ENCODE results near the gene CGB7.

The CGB7 gene

GRCh38 chr19:49057636-49058234, at the start of gene CGB7:
Gene CGB7 (minus strand): TSS chr19:49057749. CDS start chr19:49055375, 2,374 bp downstream.
- no peak for TF ChIP-seq CTCF (IDR thresholded peaks at IDR 0.05; ENCODE audit: low read depth, low read length)

GRCh38 chr19:49106648-49107135, 49.1 kb upstream of the CGB7 start:
- no peak overlapping the region for H3K4me3 ChIP-seq (ENCODE audit: low read depth, low read length)
- peak; percentile 75 for TF ChIP-seq CTCF (IDR thresholded peaks at IDR 0.05; ENCODE audit: low read depth, low read length)

More at GRCh38 chr19:49057636-49058234, at the start of gene CGB7:
- peak within 1 kb of the TSS; percentile 69 for H3K4me3 ChIP-seq (ENCODE audit: low read depth, low read length)

GRCh38 chr19:49104229-49104864, 46.8 kb upstream of the CGB7 start:
- H3K4me3 ChIP-seq (ENCODE audit: low read depth, low read length) = no peak overlapping the region
- TF ChIP-seq CTCF (IDR thresholded peaks at IDR 0.05; ENCODE audit: low read depth, low read length) = no peak

- no peak for TF ChIP-seq CTCF (IDR thresholded peaks at IDR 0.05; ENCODE audit: low read depth, low read length)
- no peak overlapping the region for H3K4me3 ChIP-seq (ENCODE audit: low read depth, low read length)
Measured at GRCh38 chr19:49103331-49104085, 46.0 kb upstream of the CGB7 start.

- no peak for TF ChIP-seq CTCF (IDR thresholded peaks at IDR 0.05; ENCODE audit: low read depth, low read length)
- H3K4me3 ChIP-seq (ENCODE audit: low read depth, low read length) = no peak overlapping the region
Measured at GRCh38 chr19:49102303-49102702, 44.8 kb upstream of the CGB7 start.

GRCh38 chr19:49101160-49101559, 43.6 kb upstream of the CGB7 start:
- no peak for TF ChIP-seq CTCF (IDR thresholded peaks at IDR 0.05; ENCODE audit: low read depth, low read length)
- no peak overlapping the region for H3K4me3 ChIP-seq (ENCODE audit: low read depth, low read length)

GRCh38 chr19:49098795-49099194, 41.2 kb upstream of the CGB7 start:
- H3K4me3 ChIP-seq (ENCODE audit: low read depth, low read length) = no peak overlapping the region
- no peak for TF ChIP-seq CTCF (IDR thresholded peaks at IDR 0.05; ENCODE audit: low read depth, low read length)
